DND-41 (cell line): ENCODE measurements around the gene ZC3H13.

Experiments
- ATAC-seq: fragments of 200-7000 bp; cut with Tn5 transposase; 3 replicates; pipeline ENCODE4 v1.9.1; 2021; ENCODE audit warnings: low read depth; ENCODE audit not compliant: insufficient read depth
- DNase-seq: peaks from one replicate; pipeline ENCODE4 v3.0.0-alpha.2; 2020
- H2AFZ ChIP-seq: 2 replicates; pipeline ENCODE4 v1.6.0; 2012; ENCODE audit warnings: low read depth, low read length
- H3K27ac ChIP-seq: 2 replicates; pipeline ENCODE4 v1.5.1; 2012; ENCODE audit warnings: low read length, inconsistent platforms
- H3K27me3 ChIP-seq: fragments of 200-600 bp; sonication (generic); 2 replicates; pipeline ENCODE4 v1.6.0; 2012; ENCODE audit warnings: low read length, mild to moderate bottlenecking, inconsistent platforms; ENCODE audit not compliant: insufficient read depth, poor library complexity
- H3K36me3 ChIP-seq: 2 replicates; pipeline ENCODE4 v1.5.1; 2012; ENCODE audit warnings: low read length, inconsistent platforms; ENCODE audit not compliant: insufficient read depth
- H3K4me1 ChIP-seq: 2 replicates; pipeline ENCODE4 v1.5.1; 2012; ENCODE audit warnings: mild to moderate bottlenecking, low read length; ENCODE audit not compliant: insufficient read depth
- H3K4me2 ChIP-seq: 2 replicates; pipeline ENCODE4 v1.6.0; 2012; ENCODE audit warnings: mild to moderate bottlenecking, moderate library complexity, low read length, inconsistent platforms; ENCODE audit not compliant: insufficient read depth
- H3K4me3 ChIP-seq, 2 experiments: fragments of 200-600 bp in 1 of 2; shearing (Covaris generic) in 1 of 2; 2 replicates each; pipeline ENCODE4 v1.5.1; 2012 to 2016; ENCODE audit warnings: inconsistent platforms in 2 of 2, low read length in 2 of 2, mild to moderate bottlenecking in 2 of 2, low read depth in 1 of 2, moderate library complexity in 1 of 2
- H3K79me2 ChIP-seq: 2 replicates; pipeline ENCODE4 v1.6.0; 2012; ENCODE audit warnings: low read length, inconsistent platforms; ENCODE audit not compliant: insufficient read depth
- H3K9ac ChIP-seq: 2 replicates; pipeline ENCODE4 v1.6.0; 2012; ENCODE audit warnings: low read depth, mild to moderate bottlenecking, inconsistent platforms, low read length, moderate library complexity
- H3K9me3 ChIP-seq: 2 replicates; pipeline ENCODE4 v1.5.1; 2012; ENCODE audit warnings: low read length, moderate library complexity, mild to moderate bottlenecking, inconsistent platforms; ENCODE audit not compliant: insufficient read depth, severe bottlenecking
- H4K20me1 ChIP-seq: 2 replicates; pipeline ENCODE4 v1.6.0; 2012; ENCODE audit warnings: low read length; ENCODE audit not compliant: insufficient read depth
- CTCF ChIP-seq: IDR thresholded peaks from 2 replicates; pipeline ENCODE4 v1.5.1; 2012; ENCODE audit warnings: borderline replicate concordance, low read length, moderate library complexity, mild to moderate bottlenecking; ENCODE audit not compliant: poor library complexity, severe bottlenecking; ENCODE audit errors: extremely low read depth
- EZH2 ChIP-seq: IDR thresholded peaks from 3 replicates; pipeline ENCODE4 v1.6.1; 2012; ENCODE audit warnings: borderline replicate concordance, low read depth, mild to moderate bottlenecking, moderate library complexity, low read length, inconsistent platforms; ENCODE audit not compliant: severe bottlenecking

The ZC3H13 gene

GRCh38 chr13:45961468-45961867, 91.1 kb downstream of the ZC3H13 start:
- Histone ChIP-seq H3K27me3 (no peaks in the 10 kb centered on the region), H3K27ac (no peak overlapping the region), H3K36me3 (peaks cover 60% of the 10 kb centered on the region), H2AFZ (no peak overlapping the region), H3K4me3 (no peak overlapping the region), H3K79me2 (no peaks in the 10 kb centered on the region), H3K4me2 (no peak overlapping the region), H3K4me1 (no peaks in the 10 kb centered on the region), H4K20me1 (no peaks in the 10 kb centered on the region), H3K9me3 (no peaks in the 10 kb centered on the region), H3K9ac (no peak overlapping the region)
- no peak for ATAC-seq
- DNase-seq, result no peak
- TF ChIP-seq CTCF (no peak), EZH2 (no peak)

- no peaks in the 10 kb centered on the region for H3K79me2 ChIP-seq
- no peak for ATAC-seq
These were observed 97.4 kb downstream of the ZC3H13 start for GRCh38 chr13:45954836-45955800.

GRCh38 chr13:45953082-45953481, 99.5 kb downstream of the ZC3H13 start:
- Histone ChIP-seq H3K9ac (no peak overlapping the region), H3K4me1 (no peaks in the 10 kb centered on the region), H2AFZ (no peak overlapping the region), H4K20me1 (no peaks in the 10 kb centered on the region), H3K36me3 (peaks cover 30% of the 10 kb centered on the region), H3K4me3 (no peak overlapping the region), H3K4me2 (no peak overlapping the region), H3K9me3 (no peaks in the 10 kb centered on the region), H3K79me2 (no peaks in the 10 kb centered on the region), H3K27ac (no peak overlapping the region), H3K27me3 (no peaks in the 10 kb centered on the region)
- DNase-seq (no peak), ATAC-seq (no peak)
- TF ChIP-seq EZH2, result no peak
- TF ChIP-seq CTCF, result no peak

More at GRCh38 chr13:45954836-45955800, 97.4 kb downstream of the ZC3H13 start:
- H3K4me3 ChIP-seq, result no peak overlapping the region
- DNase-seq, result no peak
- H3K9me3 ChIP-seq, result no peaks in the 10 kb centered on the region
- no peaks in the 10 kb centered on the region for H4K20me1 ChIP-seq
- TF ChIP-seq CTCF (no peak), EZH2 (no peak)
- H2AFZ ChIP-seq, result no peak overlapping the region
- no peak overlapping the region for H3K9ac ChIP-seq
- no peak overlapping the region for H3K4me2 ChIP-seq
- no peak overlapping the region for H3K27ac ChIP-seq
- no peaks in the 10 kb centered on the region for H3K27me3 ChIP-seq
- H3K36me3 ChIP-seq, result peaks cover 38% of the 10 kb centered on the region
- H3K4me1 ChIP-seq, result no peaks in the 10 kb centered on the region
